ENCODE measurements around the gene CHST1.

CHST1 gene

GRCh38 chr11:45607995-45608394 is 57.4 kb downstream of the CHST1 start:
- no peak for DNase-seq (ENCODE audit: low read depth, low spot score)

GRCh38 chr11:45606514-45607281 is 58.7 kb downstream of the CHST1 start:
- peak; percentile 58 for DNase-seq (ENCODE audit: low read depth, low spot score)

- no peak for DNase-seq (ENCODE audit: low read depth, low spot score)
Observed at GRCh38 chr11:45605051-45605450, 60.4 kb downstream of the CHST1 start.

GRCh38 chr11:45603946-45604682 is 61.3 kb downstream of the CHST1 start:
- peak; percentile 18 for DNase-seq (ENCODE audit: low read depth, low spot score)

DNA sequence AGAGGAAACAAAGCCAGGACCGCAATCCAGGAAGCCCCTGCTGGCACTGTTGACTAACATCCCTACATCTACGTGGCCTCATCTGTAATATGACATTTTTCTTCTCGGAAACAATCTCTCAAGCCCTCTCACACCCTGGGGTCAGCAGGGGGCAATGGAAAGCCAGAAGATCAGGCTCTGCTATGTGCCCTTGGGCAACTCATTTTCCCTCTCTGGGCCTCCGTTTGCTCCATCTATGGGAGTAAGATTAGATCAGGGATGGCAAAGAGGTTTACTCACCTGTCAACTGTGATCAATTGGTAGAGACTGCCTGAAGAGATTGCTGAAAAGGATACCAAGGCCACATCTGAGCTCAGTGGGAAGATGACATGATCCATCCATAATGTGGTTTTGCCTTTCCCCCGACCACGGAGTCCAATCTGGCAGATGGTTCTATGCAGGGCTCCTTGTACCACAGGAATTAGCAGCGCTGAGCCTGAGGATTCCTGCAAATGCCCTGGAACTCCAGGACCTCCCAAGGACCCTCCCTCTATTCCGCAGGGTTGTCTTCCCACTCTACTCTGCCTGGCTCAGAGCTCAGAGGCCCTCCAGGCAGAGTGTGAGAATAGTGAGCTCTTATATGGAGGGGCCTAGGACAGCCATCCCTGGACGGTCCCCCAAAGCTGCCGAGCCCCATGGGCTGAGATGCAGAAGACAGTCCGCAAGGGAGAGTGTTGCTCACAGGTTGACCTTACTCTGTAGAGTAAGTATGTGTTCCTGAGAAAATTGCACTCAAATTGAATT is 66.1 kb downstream of the CHST1 start:
- DNase-seq (ENCODE audit: low read depth, low spot score) = peak; percentile 73
